Spleen (tissue), 7 donors: ENCODE measurements around the gene PI3.

Source experiments
- CTCF ChIP-seq, 11 experiments: fragments of 200-600 bp in 7 of 11; fragments of 450-650 bp in 4 of 11; sonication (generic) in 4 of 11; IDR thresholded peaks in 8 of 11; conservative IDR thresholded peaks in 3 of 11; 1 replicate in 7 of 11; 2 replicates in 4 of 11; pipeline versions ENCODE4 v1.4.0 to v1.8.0; 2016 to 2021; ENCODE audit warnings: antibody characterized with exemption in 11 of 11, inconsistent platforms in 4 of 11, mild to moderate bottlenecking in 1 of 11
- POLR2A ChIP-seq, 3 donors: fragments of 450-650 bp; IDR thresholded peaks; one replicate each; pipeline ENCODE4 v1.5.1; 2017; ENCODE audit warnings: antibody characterized with exemption in 3 of 3, mild to moderate bottlenecking in 1 of 3
- POLR2AphosphoS5 ChIP-seq, 3 donors: sonication (generic); formaldehyde crosslinking; IDR thresholded peaks; one replicate each; pipeline ENCODE4 v1.5.1; 2017; ENCODE audit warnings: antibody characterized with exemption in 3 of 3
- donor health status: DM: no; HTN: no; CAD: no; lungs with moderate emphysema.
- donor health status: DM: no; HTN: no; CAD: no.
- donor health status: DM: no; HTN: no; CAD: no.

DNA sequence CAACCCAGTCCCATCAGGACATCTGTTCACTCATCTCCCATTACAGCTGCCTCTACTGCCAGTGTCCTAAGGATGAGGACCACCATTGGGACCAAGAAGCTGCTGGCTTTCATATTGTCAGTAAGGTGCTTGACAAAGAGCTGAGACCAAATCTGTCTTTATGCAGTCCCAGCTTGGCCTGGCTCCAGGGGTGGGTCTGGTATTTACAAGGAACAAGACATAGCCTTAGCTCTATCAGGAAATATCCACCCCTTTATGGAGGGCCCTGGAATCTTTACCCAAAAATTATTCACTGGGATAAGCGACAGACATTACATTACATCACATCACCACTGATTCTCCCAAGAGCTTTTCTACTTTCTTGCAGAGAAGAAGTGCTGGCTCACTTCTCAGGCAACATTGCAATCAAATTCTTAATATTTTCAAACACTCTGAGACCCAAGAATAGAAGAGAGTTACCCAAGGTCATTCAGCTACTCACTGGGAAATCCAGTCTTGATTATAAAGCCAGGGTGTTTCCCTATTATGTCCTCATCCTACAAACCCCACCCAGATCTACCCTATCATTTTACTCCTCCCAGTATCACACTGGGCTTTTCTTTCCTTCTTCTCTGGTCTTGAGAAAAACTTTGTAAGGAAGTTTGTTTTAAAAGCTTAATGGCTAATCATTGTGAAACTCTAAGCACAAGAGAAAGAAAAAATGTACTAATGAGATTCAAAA, 11.5 kb upstream of the PI3 start:
- TF ChIP-seq POLR2AphosphoS5 (IDR thresholded peaks at IDR 0.05) (no peak), CTCF (IDR thresholded peaks at IDR 0.05 in 8 of 11, conservative IDR thresholded peaks at IDR 0.05 in 3 of 11) (no peak), POLR2A (IDR thresholded peaks at IDR 0.05) (no peak)
